Testis (tissue), 3 donors: ENCODE results near the gene RAB25. TPM values are rescaled to one million over a fixed set of nuclear protein-coding genes. Genes with fewer than 3 reads are reported as not detected.

Source experiments
- DNase-seq: peaks from one replicate; pipeline ENCODE4 v3.0.0-alpha.2; 2019
- H3K27ac ChIP-seq, 2 donors: fragments of 200-600 bp; sonication (generic); one replicate each; pipeline ENCODE4 v1.5.1; 2019
- H3K27me3 ChIP-seq: fragments of 200-600 bp; sonication (generic); one replicate; pipeline ENCODE4 v1.5.1; 2019
- H3K36me3 ChIP-seq: fragments of 200-600 bp; sonication (generic); one replicate; pipeline ENCODE4 v1.5.1; 2017; ENCODE audit warnings: low read depth; ENCODE audit errors: missing control alignments
- H3K4me1 ChIP-seq: fragments of 200-600 bp; sonication (generic); one replicate; pipeline ENCODE4 v1.5.1; 2019
- H3K4me3 ChIP-seq, 2 donors: fragments of 200-600 bp; sonication (generic); one replicate each; pipeline ENCODE4 v1.5.1; 2017 to 2019
- H3K9me3 ChIP-seq: fragments of 200-600 bp; sonication (generic); one replicate; pipeline ENCODE4 v1.5.1; 2017
- CTCF ChIP-seq, 3 experiments: fragments of 450-650 bp in 2 of 3; fragments of 200-600 bp in 1 of 3; sonication (generic) in 1 of 3; IDR thresholded peaks; one replicate each; pipeline ENCODE4 v1.5.1; 2016 to 2019; ENCODE audit warnings: antibody characterized with exemption in 3 of 3, mild to moderate bottlenecking in 2 of 3, moderate library complexity in 1 of 3
- POLR2A ChIP-seq: fragments of 450-650 bp; IDR thresholded peaks from one replicate; pipeline ENCODE4 v1.6.1; 2017; ENCODE audit warnings: antibody characterized with exemption, mild to moderate bottlenecking, moderate library complexity
- WGBS, 2 donors: methylation state at CpG; one replicate each; pipeline ENCODE4 v1.1.5; 2018; 5-methylcytosine and 5-hydroxymethylcytosine counted together
- intact Hi-C: fragments of 100-400 bp; cut with DNase I; formaldehyde crosslinking; loops from one replicate; pipeline ENCODE4 v1.15.1; 2023; ENCODE audit warnings: low total_unique reads
- polyA plus RNA-seq: library from polyadenylated mRNA; stranded (reverse); fragments of 350-450 nt; fragmentation: Illumina TruSeq; extraction: RNeasy Lipid Tissue Mini Kit (QIAGEN cat#74804); gene quantifications from one replicate; pipeline ENCODE4 v1.2.3, GENCODE V29; 2014; ENCODE audit warnings: low read depth, low replicate concordance; ENCODE audit not compliant: insufficient read depth
- total RNA-seq, 2 donors: library from RNA; depleted of rRNA; stranded (reverse); fragments of >200 nt; gene quantifications; one replicate each; pipeline ENCODE4 v1.2.3, GENCODE V29; 2016

RAB25 gene
- total and polyA plus RNA-seq, 3 donors from 2014 or later, result 1.2 to 2.1 (median 2.0) TPM

GRCh38 chr1:156110252-156110651, 49.3 kb downstream of the RAB25 start:
- Histone ChIP-seq H3K9me3 (no peaks in the 10 kb centered on the region), H3K4me3 (no peak overlapping the region), H3K4me1 (peaks cover 37% of the 10 kb centered on the region), H3K36me3 (no peaks in the 10 kb centered on the region), H3K27ac (no peak overlapping the region), H3K27me3 (no peaks in the 10 kb centered on the region)
- WGBS, 2 donors, result 85 to 87% methylated on average over 2 of the region's 2 CpGs
- DNase-seq, result no peak
- intact Hi-C loops, result no loop called here
- TF ChIP-seq CTCF (IDR thresholded peaks at IDR 0.05), result no peak

GRCh38 chr1:156111355-156111962, 50.5 kb downstream of the RAB25 start:
- WGBS, 2 donors, result 77 to 88% methylated on average over 4 of the region's 4 CpGs

GRCh38 chr1:156112276-156113137, 51.5 kb downstream of the RAB25 start:
- H3K4me1 ChIP-seq, result peaks cover 30% of the 10 kb centered on the region
- H3K4me3 ChIP-seq, result no peak overlapping the region
- no peaks in the 10 kb centered on the region for H3K9me3 ChIP-seq
- WGBS, 2 donors, result 54 to 61% methylated on average over 10 of the region's 10 CpGs
- DNase-seq, result no peak
- H3K27ac ChIP-seq, result peak overlapping the region; percentile 63 to 98
- TF ChIP-seq CTCF (IDR thresholded peaks at IDR 0.05), result no peak
- no peaks in the 10 kb centered on the region for H3K36me3 ChIP-seq
- intact Hi-C loops, result no loop called here
- no peaks in the 10 kb centered on the region for H3K27me3 ChIP-seq

More at GRCh38 chr1:156111355-156111962, 50.5 kb downstream of the RAB25 start:
- no peaks in the 10 kb centered on the region for H3K36me3 ChIP-seq
- no peaks in the 10 kb centered on the region for H3K9me3 ChIP-seq
- no peak for DNase-seq
- no peak overlapping the region for H3K27ac ChIP-seq
- TF ChIP-seq POLR2A (no peak), CTCF (IDR thresholded peaks at IDR 0.05) (no peak)
- intact Hi-C loops, result no loop called here
- H3K4me1 ChIP-seq, result peaks cover 30% of the 10 kb centered on the region
- no peak overlapping the region for H3K4me3 ChIP-seq
- no peaks in the 10 kb centered on the region for H3K27me3 ChIP-seq

- intact Hi-C loops, result no loop called here
Observed at GRCh38 chr1:156113282-156113950, 52.5 kb downstream of the RAB25 start.

More at GRCh38 chr1:156113282-156113950, 52.5 kb downstream of the RAB25 start:
- peak; percentile 18 for DNase-seq
- Histone ChIP-seq H3K27ac (peak overlapping the region in 1 of 2 donors; percentile 98), H3K4me1 (peaks cover 39% of the 10 kb centered on the region), H3K9me3 (no peaks in the 10 kb centered on the region), H3K36me3 (no peaks in the 10 kb centered on the region), H3K4me3 (no peak overlapping the region), H3K27me3 (no peaks in the 10 kb centered on the region)
- WGBS, 2 donors, result 48% methylated on average over 4 of the region's 4 CpGs
- TF ChIP-seq POLR2A (no peak), CTCF (IDR thresholded peaks at IDR 0.05) (no peak)
